ENCODE measurements around the gene AOX1.
"Not testable (repeated sequence)": the region's sequence is repeated elsewhere in the genome, so short reads cannot be mapped to it uniquely, and the experiment has no call there.

The AOX1 gene

GRCh38 chr2:200705305-200706041 lies 119.7 kb downstream of the AOX1 start:
- DNase-seq = no peak

- no peak for DNase-seq
These were observed 123.1 kb downstream of the AOX1 start for GRCh38 chr2:200708943-200709342.

GRCh38 chr2:200713003-200713703 lies 127.3 kb downstream of the AOX1 start:
- DNase-seq = peak; percentile 83 to 96

- DNase-seq = no peak
These were observed 127.9 kb downstream of the AOX1 start for GRCh38 chr2:200713704-200714064.

GRCh38 chr2:200715014-200715413 lies 129.2 kb downstream of the AOX1 start:
- DNase-seq = not testable (repeated sequence)

- no peak for DNase-seq
These were observed 130.6 kb downstream of the AOX1 start for GRCh38 chr2:200716386-200716785.
